ENCODE data around the gene FXYD1.

GRCh38 chr19:35160629-35161433, 22.2 kb downstream of the FXYD1 start:
- TF ChIP-seq, protein P1, sequence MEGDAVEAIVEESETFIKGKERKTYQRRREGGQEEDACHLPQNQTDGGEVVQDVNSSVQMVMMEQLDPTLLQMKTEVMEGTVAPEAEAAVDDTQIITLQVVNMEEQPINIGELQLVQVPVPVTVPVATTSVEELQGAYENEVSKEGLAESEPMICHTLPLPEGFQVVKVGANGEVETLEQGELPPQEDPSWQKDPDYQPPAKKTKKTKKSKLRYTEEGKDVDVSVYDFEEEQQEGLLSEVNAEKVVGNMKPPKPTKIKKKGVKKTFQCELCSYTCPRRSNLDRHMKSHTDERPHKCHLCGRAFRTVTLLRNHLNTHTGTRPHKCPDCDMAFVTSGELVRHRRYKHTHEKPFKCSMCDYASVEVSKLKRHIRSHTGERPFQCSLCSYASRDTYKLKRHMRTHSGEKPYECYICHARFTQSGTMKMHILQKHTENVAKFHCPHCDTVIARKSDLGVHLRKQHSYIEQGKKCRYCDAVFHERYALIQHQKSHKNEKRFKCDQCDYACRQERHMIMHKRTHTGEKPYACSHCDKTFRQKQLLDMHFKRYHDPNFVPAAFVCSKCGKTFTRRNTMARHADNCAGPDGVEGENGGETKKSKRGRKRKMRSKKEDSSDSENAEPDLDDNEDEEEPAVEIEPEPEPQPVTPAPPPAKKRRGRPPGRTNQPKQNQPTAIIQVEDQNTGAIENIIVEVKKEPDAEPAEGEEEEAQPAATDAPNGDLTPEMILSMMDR (IDR thresholded peaks at IDR 0.05), result no peak
- no peak for TF ChIP-seq POLR2A (IDR thresholded peaks at IDR 0.05)

Data from esophagus squamous epithelium (tissue), 4 donors.